CD14-positive monocyte (primary cell): ENCODE measurements around the gene PSMB7. TPM values are rescaled to one million over a fixed set of nuclear protein-coding genes. Genes with fewer than 3 reads are reported as not detected.

Experiments
- DNase-seq, 3 donors: peaks; one replicate each; pipeline ENCODE4 v3.0.0-alpha.2; 2011 to 2022
- H2AFZ ChIP-seq: 2 replicates; pipeline ENCODE4 v1.6.0; 2012; ENCODE audit warnings: mild to moderate bottlenecking, low read depth, low read length, inconsistent platforms; ENCODE audit not compliant: insufficient read depth, poor library complexity, severe bottlenecking
- H3K27ac ChIP-seq, 2 donors: 1 replicate in 1 of 2; 2 replicates in 1 of 2; pipeline ENCODE4 v1.5.1; 2012 to 2013; ENCODE audit warnings: low read length in 2 of 2, control low read depth in 1 of 2, inconsistent platforms in 1 of 2, low read depth in 1 of 2, mild to moderate bottlenecking in 1 of 2
- H3K27me3 ChIP-seq, 2 donors: one replicate each; pipeline versions ENCODE4 v1.6.0 to v1.6.1; 2011 to 2013; ENCODE audit warnings: low read length in 2 of 2; ENCODE audit not compliant: control insufficient read depth in 2 of 2, insufficient read depth in 2 of 2
- H3K36me3 ChIP-seq, 2 donors: replicated peaks in 1 of 2; 1 replicate in 1 of 2; 2 replicates in 1 of 2; pipeline versions ENCODE4 v1.5.1 to v1.6.1; 2012 to 2013; ENCODE audit warnings: low read length in 2 of 2, control low read depth in 1 of 2, inconsistent platforms in 1 of 2, mild to moderate bottlenecking in 1 of 2; ENCODE audit not compliant: insufficient read depth in 2 of 2, control insufficient read depth in 1 of 2
- H3K4me1 ChIP-seq, 2 donors: 1 replicate in 1 of 2; 2 replicates in 1 of 2; pipeline versions ENCODE4 v1.5.1 to v1.6.1; 2012 to 2013; ENCODE audit warnings: low read length in 2 of 2, control low read depth in 1 of 2, inconsistent platforms in 1 of 2, mild to moderate bottlenecking in 1 of 2, moderate library complexity in 1 of 2; ENCODE audit not compliant: insufficient read depth in 2 of 2, control insufficient read depth in 1 of 2
- H3K4me2 ChIP-seq: replicated peaks from 2 replicates; pipeline ENCODE3; 2012; ENCODE audit warnings: low read length, moderate library complexity, mild to moderate bottlenecking; ENCODE audit not compliant: poor library complexity, severe bottlenecking; ENCODE audit errors: extremely low read depth
- H3K4me3 ChIP-seq, 3 experiments: fragments of 200-600 bp in 1 of 3; sonication (generic) in 1 of 3; replicated peaks in 1 of 3; 1 replicate in 2 of 3; 2 replicates in 1 of 3; pipeline ENCODE4 v1.5.1; 2011 to 2013; ENCODE audit warnings: low read length in 3 of 3, mild to moderate bottlenecking in 3 of 3, control low read depth in 2 of 3, low read depth in 2 of 3, inconsistent platforms in 1 of 3, moderate library complexity in 1 of 3
- H3K79me2 ChIP-seq: 2 replicates; pipeline ENCODE4 v1.6.0; 2012; ENCODE audit warnings: mild to moderate bottlenecking, control low read depth, inconsistent platforms, low read length, moderate library complexity; ENCODE audit not compliant: insufficient read depth
- H3K9ac ChIP-seq: 2 replicates; pipeline ENCODE4 v1.6.0; 2017; ENCODE audit warnings: low read length, mild to moderate bottlenecking; ENCODE audit not compliant: insufficient read depth, poor library complexity, severe bottlenecking
- H3K9me3 ChIP-seq, 2 donors: replicated peaks in 1 of 2; 1 replicate in 1 of 2; 2 replicates in 1 of 2; pipeline versions ENCODE4 v1.5.1 to v1.6.1; 2012 to 2013; ENCODE audit warnings: low read length in 2 of 2, control low read depth in 1 of 2; ENCODE audit not compliant: control insufficient read depth in 1 of 2, insufficient read depth in 1 of 2
- H4K20me1 ChIP-seq: 2 replicates; pipeline ENCODE4 v1.6.0; 2012; ENCODE audit warnings: mild to moderate bottlenecking, low read length, control low read depth, moderate library complexity; ENCODE audit not compliant: insufficient read depth
- H3K27ac Mint-ChIP-seq, 7 donors: one replicate each; pipeline ENCODE4 v1.8.0; 2020; ENCODE audit warnings: mild to moderate bottlenecking in 7 of 7, mixed read lengths in 7 of 7, moderate library complexity in 6 of 7, inconsistent platforms in 2 of 7
- H3K27me3 Mint-ChIP-seq, 3 donors: one replicate each; pipeline ENCODE4 v1.8.0; 2021 to 2022; ENCODE audit warnings: low read depth in 3 of 3, mild to moderate bottlenecking in 3 of 3, mixed read lengths in 3 of 3, moderate library complexity in 3 of 3, inconsistent platforms in 1 of 3
- H3K36me3 Mint-ChIP-seq, 2 donors: one replicate each; pipeline ENCODE4 v1.8.0; 2020; ENCODE audit warnings: mixed read lengths in 2 of 2, inconsistent platforms in 1 of 2, mild to moderate bottlenecking in 1 of 2
- H3K4me1 Mint-ChIP-seq: one replicate; pipeline ENCODE4 v1.8.0; 2020; ENCODE audit warnings: mild to moderate bottlenecking, mixed read lengths
- H3K4me3 Mint-ChIP-seq, 2 donors: one replicate each; pipeline ENCODE4 v1.8.0; 2020; ENCODE audit warnings: mild to moderate bottlenecking in 2 of 2, mixed read lengths in 2 of 2, moderate library complexity in 1 of 2
- H3K9me3 Mint-ChIP-seq, 7 donors: one replicate each; pipeline ENCODE4 v1.8.0; 2020 to 2022; ENCODE audit warnings: mixed read lengths in 7 of 7, mild to moderate bottlenecking in 6 of 7, moderate library complexity in 6 of 7, inconsistent platforms in 2 of 7
- CTCF ChIP-seq: fragments of 200-600 bp; IDR thresholded peaks from one replicate; pipeline ENCODE4 v1.8.0; 2022; ENCODE audit warnings: antibody characterized with exemption, mild to moderate bottlenecking
- WGBS: methylation state at CpG from one replicate; pipeline ENCODE4 v1.1.5; 2013; ENCODE audit warnings: missing lambda C conversion rate; ENCODE audit not compliant: insufficient coverage; 5-methylcytosine and 5-hydroxymethylcytosine counted together
- intact Hi-C, 2 donors: fragments of 100-400 bp; cut with micrococcal nuclease; formaldehyde crosslinking; loops; one replicate each; pipeline versions ENCODE4 v1.15.0 to v1.15.1; 2023
- polyA plus RNA-seq, 3 donors: library from polyadenylated mRNA; depleted of rRNA in 1 of 3; unstranded in 2 of 3; stranded (reverse) in 1 of 3; fragments of 300-500 nt in 2 of 3; fragments of >200 nt in 1 of 3; fragmentation: Illumina TruSeq in 2 of 3; gene quantifications; 1 replicate in 2 of 3; 2 replicates in 1 of 3; pipeline ENCODE4 v1.2.3, GENCODE V29; 2012 to 2021

The PSMB7 gene
- polyA plus RNA-seq, 3 donors: 129 to 194 (median 191) TPM

DNA sequence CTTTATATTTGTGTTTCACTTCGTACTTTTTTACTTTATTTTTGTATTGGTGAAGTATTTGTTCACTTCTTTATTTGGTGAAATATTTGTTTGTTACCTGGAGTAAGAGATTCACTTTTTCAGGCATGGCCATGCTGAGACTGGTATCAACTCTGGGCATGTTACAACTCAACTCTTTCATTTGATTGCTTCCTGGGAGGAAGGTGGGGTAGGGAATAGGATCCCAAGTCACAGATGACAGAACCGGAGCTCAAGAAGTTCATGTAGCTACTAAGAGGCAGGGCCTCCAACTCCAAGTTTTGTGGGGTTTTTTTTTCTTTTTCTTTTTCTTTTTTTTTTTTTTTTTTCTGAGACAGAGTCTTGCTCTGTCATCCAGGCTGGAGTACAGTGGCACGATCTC lies 28.9 kb upstream of the PSMB7 start:
- Histone ChIP-seq H2AFZ (no peak overlapping the region), H3K9me3 (no peaks in the 10 kb centered on the region), H3K9ac (no peak overlapping the region), H4K20me1 (no peaks in the 10 kb centered on the region), H3K4me1 (no peaks in the 10 kb centered on the region), H3K27ac (no peak overlapping the region), H3K27me3 (peaks cover 0 to 7% of the 10 kb centered on the region in 2 donors), H3K36me3 (no peaks in the 10 kb centered on the region), H3K4me3 (no peak overlapping the region), H3K79me2 (no peaks in the 10 kb centered on the region), H3K4me2 (no peak overlapping the region)
- no peak for TF ChIP-seq CTCF
- WGBS: 100% methylated on average over 1 of the region's 3 CpGs
- Mint-ChIP-seq H3K36me3 (no peaks in the 10 kb centered on the region), H3K27me3 (peaks cover 20 to 31% (median 21%) of the 10 kb centered on the region in 3 donors), H3K9me3 (peaks cover 0 to 13% (median 7%) of the 10 kb centered on the region in 7 donors), H3K4me3 (no peak overlapping the region), H3K4me1 (no peaks in the 10 kb centered on the region), H3K27ac (no peak overlapping the region)
- intact Hi-C loops: no loop called here
- no peak for DNase-seq

DNA sequence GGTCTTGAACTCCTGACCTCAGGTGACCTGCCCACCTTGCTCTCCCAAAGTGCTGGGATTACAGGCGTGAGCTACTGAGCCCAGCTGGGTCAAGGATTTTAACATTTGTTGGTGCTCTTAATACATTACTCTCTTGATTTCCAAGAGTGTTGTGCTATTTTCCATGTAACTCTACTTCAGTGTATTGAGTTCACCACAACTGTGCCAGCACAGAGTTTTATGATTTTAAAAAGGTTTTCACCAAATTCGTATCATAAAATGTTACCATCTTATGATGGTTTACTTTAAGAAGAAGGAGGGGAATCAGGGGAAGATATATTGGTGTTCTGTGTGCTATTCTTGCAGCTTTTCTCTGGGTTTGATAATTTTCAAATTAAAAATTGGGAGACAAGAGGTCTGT lies 28.4 kb upstream of the PSMB7 start:
- peaks cover 17 to 29% (median 21%) of the 10 kb centered on the region in 3 donors for H3K27me3 Mint-ChIP-seq
- Histone ChIP-seq H4K20me1 (no peaks in the 10 kb centered on the region), H3K79me2 (no peaks in the 10 kb centered on the region), H2AFZ (no peak overlapping the region), H3K9me3 (no peaks in the 10 kb centered on the region), H3K4me2 (no peak overlapping the region), H3K9ac (no peak overlapping the region), H3K36me3 (no peaks in the 10 kb centered on the region), H3K27ac (no peak overlapping the region), H3K27me3 (peaks cover 0 to 7% of the 10 kb centered on the region in 2 donors), H3K4me3 (no peak overlapping the region), H3K4me1 (no peaks in the 10 kb centered on the region)
- no peak overlapping the region for H3K4me3 Mint-ChIP-seq
- TF ChIP-seq CTCF: no peak
- H3K36me3 Mint-ChIP-seq: no peaks in the 10 kb centered on the region
- 94% methylated on average over 2 of the region's 2 CpGs for WGBS
- H3K4me1 Mint-ChIP-seq: no peaks in the 10 kb centered on the region
- no peak overlapping the region for H3K27ac Mint-ChIP-seq
- no peak for DNase-seq
- H3K9me3 Mint-ChIP-seq: peaks cover 0 to 13% (median 7%) of the 10 kb centered on the region in 7 donors
- intact Hi-C loops: no loop called here
